ENCODE measurements around the gene FMO4. TPM values are rescaled to one million over a fixed set of nuclear protein-coding genes. Genes with fewer than 3 reads are reported as not detected.
"Not testable (repeated sequence)": the region's sequence is repeated elsewhere in the genome, so short reads cannot be mapped to it uniquely, and the experiment has no call there.

The FMO4 gene
- 1 to 10 TPM; 1.9 to 2.7 TPM for total RNA-seq

- Mint-ChIP-seq H3K4me1 (peaks cover 17% of the 10 kb centered on the region), H3K9me3 (no peaks in the 10 kb centered on the region), H3K27ac (peak within 1 kb of the TSS; percentile 82), H3K27me3 (no peaks in the 10 kb centered on the region), H3K36me3 (peaks cover 2% of the 10 kb centered on the region), H3K4me3 (peak within 1 kb of the TSS; percentile 77)
- peak; percentile 76 for DNase-seq
Measured at GRCh38 chr1:171313835-171314320, at the start of gene FMO4. FMO4 (plus strand) TSS chr1:171314183; CDS start chr1:171319826, 5,643 bp downstream.

- DNase-seq, result no peak
- H3K36me3 Mint-ChIP-seq, result no peaks in the 10 kb centered on the region
- H3K4me1 Mint-ChIP-seq, result peaks cover 3% of the 10 kb centered on the region
- no peak overlapping the region for H3K27ac Mint-ChIP-seq
- H3K9me3 Mint-ChIP-seq, result no peaks in the 10 kb centered on the region
- H3K27me3 Mint-ChIP-seq, result peaks cover 12% of the 10 kb centered on the region
- no peak overlapping the region for H3K4me3 Mint-ChIP-seq
Measured at GRCh38 chr1:171265686-171266085, 48.3 kb upstream of the FMO4 start.

GRCh38 chr1:171266930-171267329, 47.1 kb upstream of the FMO4 start:
- Mint-ChIP-seq H3K4me3 (no peak overlapping the region), H3K36me3 (no peaks in the 10 kb centered on the region), H3K27me3 (peaks cover 20% of the 10 kb centered on the region), H3K27ac (no peak overlapping the region), H3K9me3 (no peaks in the 10 kb centered on the region), H3K4me1 (peaks cover 3% of the 10 kb centered on the region)
- DNase-seq, result no peak

- H3K27ac Mint-ChIP-seq, result no peak overlapping the region
- no peak for DNase-seq
- H3K27me3 Mint-ChIP-seq, result peaks cover 20% of the 10 kb centered on the region
- peaks cover 3% of the 10 kb centered on the region for H3K4me1 Mint-ChIP-seq
- no peaks in the 10 kb centered on the region for H3K9me3 Mint-ChIP-seq
- H3K4me3 Mint-ChIP-seq, result no peak overlapping the region
- no peaks in the 10 kb centered on the region for H3K36me3 Mint-ChIP-seq
Measured at GRCh38 chr1:171267391-171267790, 46.6 kb upstream of the FMO4 start.

- H3K4me1 Mint-ChIP-seq, result peaks cover 3% of the 10 kb centered on the region
- no peak for DNase-seq
- H3K9me3 Mint-ChIP-seq, result no peaks in the 10 kb centered on the region
- no peak overlapping the region for H3K27ac Mint-ChIP-seq
- no peak overlapping the region for H3K4me3 Mint-ChIP-seq
- H3K27me3 Mint-ChIP-seq, result peaks cover 23% of the 10 kb centered on the region
- H3K36me3 Mint-ChIP-seq, result no peaks in the 10 kb centered on the region
Measured at GRCh38 chr1:171270806-171271205, 43.2 kb upstream of the FMO4 start.

GRCh38 chr1:171277534-171277933, 36.4 kb upstream of the FMO4 start:
- Mint-ChIP-seq H3K4me1 (no peaks in the 10 kb centered on the region), H3K27me3 (peaks cover 20% of the 10 kb centered on the region), H3K9me3 (no peaks in the 10 kb centered on the region), H3K36me3 (no peaks in the 10 kb centered on the region), H3K4me3 (no peak overlapping the region), H3K27ac (no peak overlapping the region)
- DNase-seq, result no peak

- H3K9me3 Mint-ChIP-seq, result no peaks in the 10 kb centered on the region
- no peaks in the 10 kb centered on the region for H3K36me3 Mint-ChIP-seq
- DNase-seq, result no peak
- H3K27ac Mint-ChIP-seq, result no peak overlapping the region
- no peak overlapping the region for H3K4me3 Mint-ChIP-seq
- peaks cover 30% of the 10 kb centered on the region for H3K27me3 Mint-ChIP-seq
- no peaks in the 10 kb centered on the region for H3K4me1 Mint-ChIP-seq
Measured at GRCh38 chr1:171279234-171279633, 34.7 kb upstream of the FMO4 start.

- Mint-ChIP-seq H3K27me3 (peaks cover 32% of the 10 kb centered on the region), H3K36me3 (no peaks in the 10 kb centered on the region), H3K4me1 (no peaks in the 10 kb centered on the region), H3K9me3 (no peaks in the 10 kb centered on the region), H3K4me3 (no peak overlapping the region), H3K27ac (no peak overlapping the region)
- DNase-seq, result no peak
Measured at GRCh38 chr1:171279678-171280077, 34.3 kb upstream of the FMO4 start.

- no peaks in the 10 kb centered on the region for H3K4me1 Mint-ChIP-seq
- H3K4me3 Mint-ChIP-seq, result no peak overlapping the region
- H3K27ac Mint-ChIP-seq, result no peak overlapping the region
- no peak for DNase-seq
- H3K27me3 Mint-ChIP-seq, result peaks cover 35% of the 10 kb centered on the region
- H3K9me3 Mint-ChIP-seq, result no peaks in the 10 kb centered on the region
- H3K36me3 Mint-ChIP-seq, result no peaks in the 10 kb centered on the region
Measured at GRCh38 chr1:171280599-171280998, 33.4 kb upstream of the FMO4 start.

GRCh38 chr1:171286032-171286705, 27.8 kb upstream of the FMO4 start:
- H3K36me3 Mint-ChIP-seq, result no peaks in the 10 kb centered on the region
- no peak overlapping the region for H3K4me3 Mint-ChIP-seq
- H3K27ac Mint-ChIP-seq, result no peak overlapping the region
- peaks cover 7% of the 10 kb centered on the region for H3K4me1 Mint-ChIP-seq
- H3K9me3 Mint-ChIP-seq, result no peaks in the 10 kb centered on the region
- DNase-seq, result no peak
- peaks cover 32% of the 10 kb centered on the region for H3K27me3 Mint-ChIP-seq

- H3K27me3 Mint-ChIP-seq, result peaks cover 24% of the 10 kb centered on the region
- no peak for DNase-seq
- H3K27ac Mint-ChIP-seq, result no peak overlapping the region
- no peak overlapping the region for H3K4me3 Mint-ChIP-seq
- H3K4me1 Mint-ChIP-seq, result peaks cover 7% of the 10 kb centered on the region
- H3K36me3 Mint-ChIP-seq, result no peaks in the 10 kb centered on the region
- no peaks in the 10 kb centered on the region for H3K9me3 Mint-ChIP-seq
Measured at GRCh38 chr1:171290621-171291020, 23.4 kb upstream of the FMO4 start.

GRCh38 chr1:171292799-171293198, 21.2 kb upstream of the FMO4 start:
- peaks cover 17% of the 10 kb centered on the region for H3K27me3 Mint-ChIP-seq
- DNase-seq, result no peak
- no peaks in the 10 kb centered on the region for H3K4me1 Mint-ChIP-seq
- no peaks in the 10 kb centered on the region for H3K9me3 Mint-ChIP-seq
- no peak overlapping the region for H3K27ac Mint-ChIP-seq
- H3K36me3 Mint-ChIP-seq, result no peaks in the 10 kb centered on the region
- H3K4me3 Mint-ChIP-seq, result no peak overlapping the region

GRCh38 chr1:171295383-171295782, 18.6 kb upstream of the FMO4 start:
- H3K4me3 Mint-ChIP-seq, result not testable (repeated sequence)

GRCh38 chr1:171295821-171296220, 18.2 kb upstream of the FMO4 start:
- H3K4me1 Mint-ChIP-seq, result no peaks in the 10 kb centered on the region
- no peak overlapping the region for H3K27ac Mint-ChIP-seq
- H3K4me3 Mint-ChIP-seq, result no peak overlapping the region
- peaks cover 7% of the 10 kb centered on the region for H3K9me3 Mint-ChIP-seq
- DNase-seq, result no peak
- no peaks in the 10 kb centered on the region for H3K36me3 Mint-ChIP-seq
- H3K27me3 Mint-ChIP-seq, result peaks cover 13% of the 10 kb centered on the region

More at GRCh38 chr1:171295383-171295782, 18.6 kb upstream of the FMO4 start:
- DNase-seq, H3K9me3 Mint-ChIP-seq, H3K4me1 Mint-ChIP-seq, H3K36me3 Mint-ChIP-seq, H3K27ac Mint-ChIP-seq: not testable (repeated sequence)
- peaks cover 13% of the 10 kb centered on the region for H3K27me3 Mint-ChIP-seq

- Mint-ChIP-seq H3K36me3 (peaks cover 3% of the 10 kb centered on the region), H3K27me3 (peaks cover 17% of the 10 kb centered on the region)
Measured at GRCh38 chr1:171296897-171297296, 17.1 kb upstream of the FMO4 start.

GRCh38 chr1:171298696-171299095, 15.3 kb upstream of the FMO4 start:
- H3K9me3 Mint-ChIP-seq, result peaks cover 22% of the 10 kb centered on the region
- H3K36me3 Mint-ChIP-seq, result peaks cover 3% of the 10 kb centered on the region
- no peak overlapping the region for H3K4me3 Mint-ChIP-seq
- no peak for DNase-seq
- H3K27ac Mint-ChIP-seq, result no peak overlapping the region
- peaks cover 14% of the 10 kb centered on the region for H3K27me3 Mint-ChIP-seq
- no peaks in the 10 kb centered on the region for H3K4me1 Mint-ChIP-seq

More at GRCh38 chr1:171296897-171297296, 17.1 kb upstream of the FMO4 start:
- H3K27ac Mint-ChIP-seq, result no peak overlapping the region
- H3K9me3 Mint-ChIP-seq, result peaks cover 18% of the 10 kb centered on the region
- H3K4me3 Mint-ChIP-seq, result no peak overlapping the region
- DNase-seq, result no peak
- H3K4me1 Mint-ChIP-seq, result no peaks in the 10 kb centered on the region
